Right ventricle myocardium superior (tissue), 1 donor: ENCODE measurements around the gene GJD3. TPM values are rescaled to one million over a fixed set of nuclear protein-coding genes. Genes with fewer than 3 reads are reported as not detected.
"Not testable (repeated sequence)": the region's sequence is repeated elsewhere in the genome, so short reads cannot be mapped to it uniquely, and the experiment has no call there.

Experiments used
- ATAC-seq: fragments of 200-7000 bp; cut with Tn5 transposase; one replicate; pipeline ENCODE4 v1.9.1; 2020; ENCODE audit warnings: mild to moderate bottlenecking; ENCODE audit not compliant: poor library complexity
- DNase-seq: peaks from one replicate; pipeline ENCODE4 v3.0.0-alpha.2; 2020
- intact Hi-C: fragments of 100-400 bp; cut with DNase I; formaldehyde crosslinking; loops from one replicate; pipeline ENCODE4 v1.11.2; 2022
- total RNA-seq: library from RNA; stranded (reverse); fragmentation: NEBNext Ultra II Directional; extraction: Animal tissue kit (Norgen Biotek cat#: 25700); gene quantifications from one replicate; pipeline ENCODE4 v1.2.1, GENCODE V29; 2021
- donor health status: DM: no; HTN: yes; CAD: no; lungs with severe emphysema.

Gene GJD3
- total RNA-seq, 1 donor from 2014 or later = 1.3 TPM

DNA sequence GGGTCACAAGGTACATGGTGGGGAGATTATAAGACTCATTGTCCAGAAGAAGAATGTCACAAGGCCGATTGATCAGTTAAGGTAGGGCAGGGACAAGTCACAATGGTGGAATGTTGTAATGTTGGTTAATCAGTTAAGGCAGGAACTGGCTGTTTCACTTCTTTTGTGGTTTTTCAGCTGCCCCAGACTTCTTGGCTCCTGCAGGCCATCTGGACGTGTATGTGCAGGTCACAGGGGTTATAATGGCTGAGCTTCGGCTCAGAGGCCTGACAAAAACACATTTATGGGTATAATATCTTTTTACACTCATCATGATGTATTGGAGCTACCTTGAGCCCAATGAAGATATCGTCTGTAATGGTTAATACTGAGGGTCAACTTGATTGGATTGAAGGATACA is 8.1 kb upstream of the GJD3 start:
- intact Hi-C loops, DNase-seq, ATAC-seq: not testable (repeated sequence)

DNA sequence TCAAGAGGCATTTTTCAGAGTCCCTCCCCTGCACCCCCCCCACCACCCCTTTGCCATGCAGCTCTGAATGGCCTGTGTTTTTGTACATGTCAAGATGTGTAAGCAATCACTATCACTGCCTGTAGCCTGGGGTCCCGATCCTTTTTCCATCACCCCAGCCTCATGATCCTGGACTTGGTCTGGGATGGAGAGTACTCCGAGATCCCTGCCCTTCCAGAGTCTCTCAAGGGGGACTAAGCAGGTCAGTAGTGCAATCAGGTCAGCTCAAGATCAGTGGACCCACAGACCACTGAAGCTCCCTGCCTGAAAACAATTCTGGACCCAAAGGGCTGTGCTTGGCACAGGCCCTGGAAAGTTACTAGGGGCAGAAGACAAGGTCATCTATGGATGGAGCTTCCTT is 7.5 kb upstream of the GJD3 start:
- DNase-seq (no peak), ATAC-seq (no peak)
- intact Hi-C loops = no loop called here

DNA sequence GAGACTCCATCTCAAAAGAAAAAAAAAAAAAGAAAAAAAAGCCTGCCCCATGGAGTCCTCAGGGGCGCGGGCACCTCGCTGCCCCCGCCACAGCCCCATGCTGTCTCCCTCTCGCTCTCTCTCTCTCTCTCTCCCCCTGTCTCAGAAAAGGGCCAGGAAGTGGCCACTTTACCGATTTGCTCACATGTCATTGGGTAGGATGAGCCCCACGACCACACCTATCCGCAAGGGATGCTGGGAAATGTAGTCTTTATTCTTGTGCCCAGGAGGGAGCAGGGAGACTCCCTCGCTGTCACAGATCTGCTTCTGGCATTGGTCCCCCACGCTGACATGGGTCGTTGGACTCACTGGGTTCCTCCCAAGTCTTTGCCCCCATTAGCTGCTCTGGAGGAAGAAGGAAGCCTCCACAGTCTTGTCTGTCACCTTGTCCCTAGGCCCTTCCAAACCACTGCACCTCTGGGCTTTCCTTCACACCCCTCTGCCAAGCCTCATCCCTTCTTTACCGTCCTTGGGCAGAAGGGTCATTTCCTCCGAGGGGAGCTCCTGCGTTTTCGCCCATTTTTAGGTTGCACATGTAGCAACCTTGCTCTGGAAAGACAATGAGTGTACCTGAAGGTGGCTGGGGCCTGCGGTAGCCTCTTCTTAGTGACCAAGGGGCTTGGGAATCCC is 6.9 kb upstream of the GJD3 start:
- no peak for ATAC-seq

DNA sequence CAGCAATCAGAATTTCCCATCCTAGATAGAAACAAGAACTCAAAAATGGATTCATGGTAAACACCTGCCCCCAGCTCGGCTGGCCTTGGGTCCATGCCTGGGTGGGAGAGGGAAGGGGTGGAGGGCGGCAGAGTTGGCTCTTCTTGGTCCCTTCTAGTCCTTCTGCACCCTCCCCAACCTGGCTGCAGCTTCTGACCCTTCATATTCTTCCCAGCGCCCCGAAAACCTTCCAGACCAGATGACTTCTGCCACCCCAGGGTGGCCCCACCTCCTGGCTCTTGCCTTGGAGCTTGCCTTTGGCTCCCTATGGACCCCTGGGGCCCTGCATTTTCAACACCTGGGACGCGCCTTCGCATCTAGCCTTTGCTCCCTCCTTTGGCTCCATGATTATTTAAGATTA is 5.4 kb upstream of the GJD3 start:
- ATAC-seq (no peak), DNase-seq (no peak)
- intact Hi-C loops = no loop called here

More for the DNA sequence above, 6.9 kb upstream of the GJD3 start:
- no peak for DNase-seq
- intact Hi-C loops = no loop called here

DNA sequence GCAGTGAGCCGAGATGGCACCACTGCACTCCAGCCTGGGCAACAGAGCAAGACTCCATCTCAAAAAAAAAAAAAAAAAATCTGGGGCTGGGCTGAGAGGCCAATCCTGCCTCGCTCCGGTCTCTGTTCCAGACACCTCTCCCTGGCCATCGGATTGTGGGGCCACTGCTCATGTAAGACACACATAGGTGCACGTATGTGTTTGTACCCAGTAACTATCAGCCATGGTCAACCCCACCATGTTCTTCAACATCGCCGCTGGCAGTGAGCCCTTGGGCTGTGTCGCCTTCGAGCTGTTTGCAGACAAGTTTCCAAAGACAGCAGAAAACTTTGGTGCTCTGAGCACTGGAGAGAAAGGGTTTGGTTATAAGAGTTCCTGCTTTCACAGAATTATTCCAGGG is 3.2 kb upstream of the GJD3 start:
- DNase-seq, intact Hi-C loops, ATAC-seq: not testable (repeated sequence)

DNA sequence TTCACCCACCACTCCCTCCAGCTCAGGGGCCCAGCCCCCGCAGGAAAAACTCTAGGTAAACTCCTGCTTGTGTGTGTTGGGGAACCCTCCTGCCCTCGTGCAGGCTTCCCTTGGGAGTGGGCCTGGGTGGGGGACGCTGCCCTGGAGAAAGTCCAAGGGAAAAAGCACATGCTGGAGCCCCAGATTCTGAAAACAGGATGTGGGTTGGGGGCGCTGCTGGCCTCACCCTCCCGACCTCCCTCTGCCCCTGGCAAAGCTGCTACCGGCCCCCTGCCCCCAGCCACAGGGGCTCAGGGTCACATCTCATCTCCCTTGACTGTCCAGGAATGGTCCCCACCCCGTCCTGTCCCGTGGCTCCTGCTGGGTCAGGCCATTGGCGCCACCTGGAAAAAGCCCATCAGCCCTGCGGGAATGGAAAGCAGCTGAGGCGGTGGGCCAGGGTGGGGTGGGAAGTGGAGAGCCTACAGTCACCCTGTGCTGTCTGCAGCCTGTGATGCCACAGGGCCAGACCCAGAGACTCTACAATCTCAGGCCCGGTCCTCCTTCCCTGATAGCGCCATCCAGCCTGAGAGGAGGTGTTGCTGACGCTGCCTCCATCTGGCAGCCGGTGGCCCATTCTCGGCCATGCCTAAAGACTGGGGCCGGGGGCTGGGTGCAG is 2.5 kb upstream of the GJD3 start:
- DNase-seq = no peak
- no peak for ATAC-seq
- intact Hi-C loops = no loop called here

DNA sequence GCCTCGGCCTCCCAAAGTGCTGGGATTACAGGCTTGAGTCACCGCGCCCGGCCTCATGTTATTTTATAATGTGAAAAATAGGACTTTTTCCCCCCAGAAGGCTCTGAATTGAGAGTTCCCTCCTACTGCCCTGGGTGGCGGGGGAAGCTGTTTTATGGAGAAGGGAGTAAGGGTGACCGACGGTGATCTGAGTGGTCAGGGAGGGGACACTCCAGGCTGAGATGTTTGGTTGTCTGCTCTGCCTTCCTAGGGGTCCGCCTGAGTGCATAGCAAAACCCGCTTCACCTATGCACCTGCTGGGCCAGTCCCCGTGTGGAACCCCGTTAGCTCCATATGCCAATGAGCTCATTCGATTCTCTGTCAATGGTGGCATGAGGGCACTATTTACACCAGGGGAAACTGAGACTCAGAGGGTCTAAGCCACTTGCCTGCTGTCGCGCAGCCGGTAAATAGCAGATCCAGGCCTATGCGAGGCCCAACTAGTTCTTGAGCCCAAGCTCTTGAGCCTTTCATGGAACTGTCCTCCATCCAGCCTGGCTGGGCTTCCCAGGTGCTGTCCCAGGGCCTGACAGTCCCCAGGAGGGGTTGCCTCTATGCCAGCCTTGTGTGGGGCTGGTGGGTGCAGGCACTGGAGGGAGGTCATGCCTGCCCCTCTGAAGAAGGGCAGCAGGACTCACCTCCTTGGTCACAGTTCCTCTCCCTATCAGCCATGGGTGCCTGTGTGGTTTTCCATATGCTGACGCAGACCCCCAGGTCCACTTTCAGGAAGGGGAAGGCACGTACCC is 1.7 kb upstream of the GJD3 start:
- intact Hi-C loops = no loop called here
- DNase-seq = no peak
- ATAC-seq = no peak

DNA sequence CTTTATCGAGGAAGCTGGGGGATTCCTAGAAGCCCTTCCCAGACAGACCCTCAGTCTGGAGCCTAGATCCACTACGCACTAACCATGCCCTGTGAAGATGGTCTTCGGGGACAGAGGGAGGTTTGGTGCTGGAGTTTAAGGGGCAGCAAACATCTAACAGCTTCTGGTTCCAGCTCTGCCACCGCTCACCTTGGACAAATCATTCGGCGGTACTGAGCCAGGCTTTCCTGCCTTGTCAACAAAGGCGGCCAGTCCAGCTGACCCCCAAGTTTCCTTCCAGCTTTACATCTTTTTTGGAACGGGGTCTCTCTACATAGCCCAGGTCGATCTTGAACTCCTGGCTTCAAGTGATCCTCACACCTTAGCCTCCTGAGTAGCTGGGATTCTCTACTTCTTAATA is 369 bp upstream of the GJD3 start:
- intact Hi-C loops = loop anchor here (5.0 kb wide), 1 partner anchor 47 kb away; no protein-coding TSS in a partner anchor
- no peak for DNase-seq
- no peak for ATAC-seq

DNA sequence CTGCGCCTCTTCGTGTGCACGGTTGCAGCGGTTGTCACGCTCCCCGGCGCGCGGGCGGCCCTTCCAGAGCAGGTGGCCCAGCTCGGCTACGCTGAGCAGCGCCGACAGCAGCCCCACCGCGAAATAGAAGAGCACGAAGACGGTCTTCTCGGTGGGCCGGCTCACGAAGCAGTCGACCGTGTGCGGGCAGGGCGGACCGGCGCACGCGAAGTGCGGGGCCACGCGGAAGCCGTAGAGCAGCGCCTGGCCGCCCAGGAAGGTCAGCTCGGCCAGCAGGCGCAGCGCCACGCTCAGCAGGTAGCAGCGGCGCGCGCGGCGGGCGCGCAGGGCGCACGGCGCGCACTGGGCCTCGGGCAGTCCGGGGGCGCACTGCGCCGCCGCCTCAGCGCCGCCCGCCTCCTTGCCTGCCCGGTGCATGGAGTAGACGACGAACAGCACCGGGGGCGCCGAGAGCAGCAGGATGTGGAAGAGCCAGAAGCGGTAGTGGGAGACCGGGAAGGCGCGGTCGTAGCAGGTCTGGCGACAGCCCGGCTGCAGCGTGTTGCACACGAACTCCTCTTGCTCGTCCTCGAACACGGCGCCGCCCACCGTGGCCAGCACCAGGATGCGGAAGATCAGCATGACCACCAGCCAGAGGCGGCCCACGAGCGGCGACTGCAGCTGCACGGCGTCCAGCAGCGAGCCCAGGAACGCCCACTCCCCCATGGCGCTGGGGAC is 1.3 kb downstream of the GJD3 start:
- ATAC-seq = no peak
- intact Hi-C loops = loop anchor here (5.0 kb wide), 1 partner anchor 49 kb away; no protein-coding TSS in a partner anchor
- DNase-seq = no peak

DNA sequence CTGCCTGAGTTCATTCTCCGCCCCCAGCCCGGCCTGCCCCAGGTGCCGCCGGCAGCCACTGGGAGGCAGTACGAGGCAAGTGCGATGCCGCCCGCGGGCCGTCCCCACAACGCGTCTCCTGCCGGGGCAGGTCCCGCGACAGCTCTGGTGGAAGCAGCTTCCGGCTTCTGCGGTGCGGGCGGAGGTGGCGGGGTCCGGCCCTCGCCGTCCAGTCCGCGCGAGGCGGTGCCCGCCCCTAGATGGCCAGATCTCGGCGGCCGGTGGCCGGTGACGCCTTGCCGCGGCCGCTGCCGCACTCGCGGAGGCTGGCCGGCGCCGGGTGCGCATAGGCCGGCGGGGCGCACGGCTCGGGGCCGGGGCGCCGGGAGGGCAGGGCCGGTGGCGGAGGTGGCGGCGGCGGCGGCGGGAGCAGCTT is 1.8 kb downstream of the GJD3 start:
- peak; percentile 38 for ATAC-seq

DNA sequence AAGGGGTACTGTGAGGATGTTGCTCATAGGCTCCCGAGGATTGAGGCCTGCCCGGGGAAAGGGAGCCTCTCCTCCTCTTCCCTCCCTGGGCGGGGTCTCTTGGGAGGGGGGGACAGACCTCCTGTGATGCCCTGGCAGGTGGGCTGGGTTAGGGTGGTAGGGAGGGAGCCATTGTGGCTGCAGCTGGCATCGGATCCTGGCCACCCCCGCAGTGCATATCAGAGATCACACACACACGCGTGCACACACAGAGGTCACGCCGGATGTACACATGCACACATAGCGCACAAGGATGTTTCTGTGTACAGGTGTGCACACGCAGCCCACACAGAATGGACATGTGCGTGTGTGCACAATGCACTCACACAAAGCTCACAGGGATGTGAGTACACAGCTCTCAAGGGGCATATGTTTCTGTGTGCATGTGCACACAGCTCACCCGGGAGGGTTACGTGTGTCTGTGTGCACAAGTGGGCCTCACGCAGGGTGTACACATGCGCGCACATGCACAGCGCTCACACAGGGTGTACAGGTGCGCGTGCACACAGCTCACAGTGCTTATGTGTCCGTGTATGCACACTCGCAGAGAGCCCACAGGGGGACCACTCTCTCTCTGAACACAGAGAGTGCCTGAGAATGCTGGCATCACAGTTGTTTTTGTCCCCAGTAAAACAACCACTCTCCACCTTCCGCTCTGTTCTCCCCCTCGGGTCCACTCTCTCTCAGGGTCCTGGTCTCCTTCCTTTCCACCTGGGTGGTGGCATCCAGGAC is 2.4 kb downstream of the GJD3 start:
- DNase-seq (no peak), ATAC-seq (no peak)
- intact Hi-C loops = loop anchor here (5.0 kb wide), 1 partner anchor 50 kb away; no protein-coding TSS in a partner anchor

More for the DNA sequence above, 1.8 kb downstream of the GJD3 start:
- intact Hi-C loops = loop anchor here (5.0 kb wide), 1 partner anchor 50 kb away; no protein-coding TSS in a partner anchor
- peak; percentile 77 for DNase-seq

DNA sequence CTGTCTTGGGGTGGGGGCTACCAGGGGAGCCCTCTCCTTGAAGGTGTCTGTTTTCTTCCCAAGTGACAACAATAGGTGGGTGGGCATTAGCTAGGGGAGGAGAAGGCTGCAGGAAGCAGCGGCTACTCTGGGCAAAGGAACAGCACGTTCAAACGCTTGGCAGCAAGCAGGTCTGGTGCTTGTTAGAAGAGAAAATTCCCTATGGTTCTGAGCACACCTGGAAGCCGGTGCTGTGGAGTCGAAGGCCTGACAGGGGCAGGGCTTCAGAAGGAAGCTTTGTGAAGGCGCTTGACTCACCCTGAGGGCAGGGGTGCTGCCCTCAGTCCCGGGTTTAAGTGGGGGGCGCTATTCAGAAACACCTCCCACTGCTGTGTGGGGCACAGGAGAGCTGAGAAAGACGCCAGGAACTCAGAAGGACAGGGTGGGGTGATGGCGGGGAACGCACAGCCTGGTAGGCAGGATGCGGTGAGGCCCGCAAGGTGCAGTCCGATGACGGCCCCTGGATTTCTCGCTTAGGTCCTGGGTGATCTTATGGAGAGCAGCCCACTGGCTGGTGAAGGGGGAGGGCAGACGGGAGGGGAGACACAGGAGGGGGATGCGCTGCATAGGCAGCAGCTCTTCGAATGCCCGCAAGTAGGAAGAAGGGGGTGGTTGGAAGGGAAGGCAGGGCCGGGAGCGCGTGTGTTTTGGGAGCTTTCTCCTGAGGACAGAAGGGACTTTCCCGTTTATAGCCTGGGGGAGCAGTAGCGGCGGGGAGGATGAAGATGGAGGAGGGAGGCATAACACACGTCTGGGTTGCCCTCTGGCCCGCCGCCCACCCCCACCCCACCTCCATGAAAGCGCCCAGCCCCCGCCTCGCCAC is 3.2 kb downstream of the GJD3 start:
- no peak for ATAC-seq
- intact Hi-C loops = loop anchor here (5.0 kb wide), 1 partner anchor 51 kb away; no protein-coding TSS in a partner anchor
- DNase-seq = no peak

DNA sequence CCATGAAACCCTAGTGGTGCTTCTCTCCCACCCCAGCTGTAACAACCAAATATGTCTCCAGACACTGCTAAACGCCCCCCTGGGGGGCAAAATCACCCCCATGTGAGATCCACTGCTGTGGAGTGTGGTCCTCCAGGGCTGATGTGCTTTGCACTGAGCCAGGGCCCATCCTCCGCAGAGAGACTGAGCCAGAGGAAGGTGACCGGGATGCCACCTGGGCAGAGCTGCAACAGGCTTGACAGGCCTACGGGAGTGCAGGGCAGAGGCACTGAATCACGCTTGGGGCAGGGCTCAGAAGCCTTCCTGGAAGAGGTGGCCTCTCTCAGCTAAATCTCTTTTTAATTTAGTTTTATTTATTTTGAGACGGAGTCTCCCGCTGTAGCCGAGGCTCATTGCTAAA is 4.4 kb downstream of the GJD3 start:
- intact Hi-C loops = loop anchor here (5.0 kb wide), 1 partner anchor 52 kb away; no protein-coding TSS in a partner anchor
- no peak for DNase-seq
- ATAC-seq = no peak

DNA sequence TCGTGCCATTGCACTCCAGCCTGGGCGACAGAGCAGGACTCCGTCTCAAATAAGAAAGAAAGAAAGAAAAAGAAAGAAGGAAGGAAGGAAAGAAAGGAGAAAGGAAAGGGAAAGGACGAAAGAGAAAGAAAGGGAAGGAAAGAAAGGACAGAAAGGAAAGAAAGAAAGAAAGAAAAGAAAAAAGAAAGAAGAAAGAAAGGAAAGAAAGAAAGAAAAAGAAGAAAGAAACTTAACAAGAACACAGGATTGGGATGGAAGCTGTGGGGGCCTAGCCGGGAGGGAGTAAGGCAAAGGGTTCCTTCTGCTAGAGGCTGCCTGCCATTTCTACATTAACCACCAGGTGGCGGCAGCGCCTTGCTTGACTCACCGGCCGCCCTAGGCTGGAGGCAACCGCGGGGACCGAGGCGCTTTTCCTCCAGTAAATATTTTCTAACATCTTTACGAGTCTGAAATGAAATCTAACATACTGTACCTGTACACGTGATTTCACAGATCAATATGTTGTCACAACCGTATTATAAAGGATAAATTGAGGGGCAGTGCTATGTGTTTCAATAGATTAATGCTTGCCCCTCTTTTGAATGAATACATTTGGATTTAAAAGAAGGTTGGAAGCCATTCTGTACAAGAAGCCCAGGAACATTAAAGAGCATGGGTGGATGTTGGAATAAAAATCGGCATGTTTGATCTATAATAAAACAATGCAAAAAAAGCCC is 6.1 kb downstream of the GJD3 start:
- ATAC-seq (peak; percentile 70), DNase-seq (peak; percentile 95)
- intact Hi-C loops = loop anchor here (5.0 to 10.0 kb wide), 3 partner anchors 154 to 199 kb away; no protein-coding TSS in a partner anchor

DNA sequence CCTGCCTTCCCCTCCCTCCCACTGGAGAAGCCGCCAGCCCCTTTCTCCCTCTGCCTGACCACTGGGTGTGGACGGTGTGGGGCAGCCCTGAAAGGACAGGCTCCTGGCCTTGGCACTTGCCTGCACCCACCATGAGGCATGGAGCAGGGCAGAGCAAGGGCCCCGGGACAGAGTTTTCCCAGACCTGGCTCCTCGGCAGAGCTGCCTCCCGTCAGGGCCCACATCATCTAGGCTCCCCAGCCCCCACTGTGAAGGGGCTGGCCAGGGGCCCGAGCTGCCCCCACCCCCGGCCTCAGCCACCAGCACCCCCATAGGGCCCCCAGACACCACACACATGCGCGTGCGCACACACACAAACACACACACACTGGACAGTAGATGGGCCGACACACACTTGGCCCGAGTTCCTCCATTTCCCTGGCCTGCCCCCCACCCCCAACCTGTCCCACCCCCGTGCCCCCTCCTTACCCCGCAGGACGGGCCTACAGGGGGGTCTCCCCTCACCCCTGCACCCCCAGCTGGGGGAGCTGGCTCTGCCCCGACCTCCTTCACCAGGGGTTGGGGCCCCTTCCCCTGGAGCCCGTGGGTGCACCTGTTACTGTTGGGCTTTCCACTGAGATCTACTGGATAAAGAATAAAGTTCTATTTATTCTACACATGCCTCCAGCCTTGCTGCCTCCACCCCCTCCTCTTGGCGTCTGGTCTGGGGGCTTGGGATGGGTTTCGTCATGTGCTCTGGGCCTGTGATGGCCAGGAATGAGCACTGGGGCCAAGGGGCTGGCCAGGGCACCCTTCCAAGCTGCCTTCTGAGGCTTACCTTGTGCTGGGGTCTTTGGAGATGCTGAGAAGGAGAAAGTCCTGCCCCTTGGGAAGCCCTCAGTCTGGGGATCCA is 7.3 kb downstream of the GJD3 start:
- intact Hi-C loops = loop anchor here (5.0 to 10.0 kb wide), 3 partner anchors 152 to 200 kb away; no protein-coding TSS in a partner anchor
- DNase-seq (peak; percentile 37), ATAC-seq (peak; percentile 1)
